Spinal cord (tissue), 10 donors: Measurements from ENCODE around the gene CNTFR. TPM values are rescaled to one million over a fixed set of nuclear protein-coding genes. Genes with fewer than 3 reads are reported as not detected.
"Not testable (repeated sequence)": the region's sequence is repeated elsewhere in the genome, so short reads cannot be mapped to it uniquely, and the experiment has no call there.

Experiments used
- DNase-seq, 6 donors: peaks; one replicate each; pipeline versions ENCODE4 v3.0.0 to v3.0.0-alpha.2; 2013 to 2015; ENCODE audit warnings: low spot score in 6 of 6, low read depth in 4 of 6
- H3K27ac ChIP-seq: one replicate; pipeline ENCODE4 v1.5.1; 2013; ENCODE audit warnings: low read depth, low read length, control low read depth
- H3K27me3 ChIP-seq: one replicate; pipeline ENCODE4 v1.6.1; 2013; ENCODE audit warnings: low read length; ENCODE audit not compliant: control insufficient read depth, insufficient read depth
- H3K36me3 ChIP-seq: one replicate; pipeline ENCODE4 v1.6.1; 2013; ENCODE audit warnings: low read length; ENCODE audit not compliant: control insufficient read depth, insufficient read depth
- H3K4me1 ChIP-seq: one replicate; pipeline ENCODE4 v1.6.1; 2013; ENCODE audit warnings: low read length; ENCODE audit not compliant: control insufficient read depth, insufficient read depth
- H3K4me3 ChIP-seq: one replicate; pipeline ENCODE4 v1.5.1; 2013; ENCODE audit warnings: low read depth, low read length, control low read depth
- H3K9me3 ChIP-seq: one replicate; pipeline ENCODE4 v1.6.1; 2013; ENCODE audit warnings: low read length; ENCODE audit not compliant: control insufficient read depth, insufficient read depth
- WGBS: methylation state at CpG from one replicate; pipeline ENCODE4 v1.1.5; 2013; ENCODE audit warnings: missing lambda C conversion rate; ENCODE audit not compliant: insufficient coverage; 5-methylcytosine and 5-hydroxymethylcytosine counted together
- long read RNA-seq, 4 donors: transcript quantifications; one replicate each; lab custom pipeline, GENCODE V29; 2026
- polyA plus RNA-seq, 2 donors: library from polyadenylated mRNA; unstranded; fragments of 120-200 nt; gene quantifications; one replicate each; pipeline ENCODE4 v1.2.1, GENCODE V29; 2013; ENCODE audit not compliant: insufficient read length in 2 of 2
- total RNA-seq, 2 donors: library from RNA; depleted of rRNA in 1 of 2; stranded (reverse); fragments of 120-200 nt in 1 of 2; fragments of >200 nt in 1 of 2; gene quantifications; one replicate each; pipeline versions ENCODE4 v1.2.3 to v1.2.4, GENCODE V29; 2013 to 2014
- donor health status: healthy.

The CNTFR gene, protein sequence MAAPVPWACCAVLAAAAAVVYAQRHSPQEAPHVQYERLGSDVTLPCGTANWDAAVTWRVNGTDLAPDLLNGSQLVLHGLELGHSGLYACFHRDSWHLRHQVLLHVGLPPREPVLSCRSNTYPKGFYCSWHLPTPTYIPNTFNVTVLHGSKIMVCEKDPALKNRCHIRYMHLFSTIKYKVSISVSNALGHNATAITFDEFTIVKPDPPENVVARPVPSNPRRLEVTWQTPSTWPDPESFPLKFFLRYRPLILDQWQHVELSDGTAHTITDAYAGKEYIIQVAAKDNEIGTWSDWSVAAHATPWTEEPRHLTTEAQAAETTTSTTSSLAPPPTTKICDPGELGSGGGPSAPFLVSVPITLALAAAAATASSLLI
- total RNA-seq (10 to 100 TPM in 1 of 2 donors, 1 to 10 TPM in 1; 9.6 to 16.1 TPM), polyA plus RNA-seq (100 to 1,000 TPM; 109 to 110 TPM)
- long read RNA-seq, donor 1, transcript CNTFR-201 (9 exons, 1,910 nt): minor isoform, 6 of 17 reads
- long read RNA-seq, donor 1, transcript CNTFR-202 (10 exons, 2,052 nt): major isoform, 10 of 17 reads
- long read RNA-seq, donor 1, partial matches to known transcripts: 0 of 17 reads
- long read RNA-seq, donor 1, other reads (novel, unspliced or antisense): 0 of 17 reads
- long read RNA-seq, donor 2, transcript CNTFR-202 (10 exons, 2,052 nt): major isoform, 6 of 7 reads
- long read RNA-seq, donor 2, partial matches to known transcripts: 0 of 7 reads
- long read RNA-seq, donor 2, other reads (novel, unspliced or antisense): 0 of 7 reads
- long read RNA-seq, donor 3, partial matches to known transcripts: 5 of 7 reads
- long read RNA-seq, donor 3, other reads (novel, unspliced or antisense): 0 of 7 reads
- long read RNA-seq, donor 4, partial matches to known transcripts: 17 of 19 reads
- long read RNA-seq, donor 4, other reads (novel, unspliced or antisense): 0 of 19 reads

DNA sequence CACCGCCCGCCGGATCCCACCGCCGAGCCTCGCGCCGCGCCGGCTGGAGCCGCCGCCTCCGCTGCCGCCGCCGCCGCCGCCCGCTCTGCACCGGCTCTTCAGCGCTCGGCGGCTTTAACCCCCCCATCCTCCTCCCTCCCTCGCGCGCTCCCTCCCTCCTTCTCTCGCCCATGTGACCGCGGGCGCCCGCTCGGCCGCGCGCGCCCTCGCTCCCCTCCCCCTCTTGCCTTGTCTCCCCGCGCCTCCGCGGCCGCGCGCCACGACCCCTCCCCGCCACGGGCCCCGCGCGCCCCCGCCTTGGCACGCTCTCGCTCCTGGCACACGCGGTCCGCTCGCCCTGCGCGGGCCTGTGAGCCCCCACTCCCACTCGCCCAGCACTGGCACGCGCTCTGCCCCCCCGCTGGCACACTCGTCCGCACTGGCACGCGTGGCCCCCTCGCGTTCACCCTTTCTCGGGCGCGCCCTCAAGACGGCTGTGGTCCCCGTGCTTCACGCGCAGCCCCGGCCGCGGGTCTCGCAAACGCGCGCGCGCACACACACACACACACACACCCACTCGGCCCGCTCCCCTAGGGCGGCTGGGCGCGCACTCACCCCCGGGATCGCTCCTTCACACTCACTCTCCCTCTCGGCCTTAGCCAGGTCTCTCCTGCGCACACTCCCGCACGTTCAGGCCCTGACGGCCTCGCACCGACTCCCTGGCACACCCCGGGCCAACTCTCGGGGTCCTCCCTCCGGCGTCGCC, at the start of gene CNTFR:
Gene CNTFR, minus strand, starts transcription at position 89 of the 745 bp plus-strand sequence. CDS start 20,743 bp downstream, outside the sequence.
- DNase-seq: peak in 3 of 6 donors; percentile 88 to 97 (median 96)
- Histone ChIP-seq H3K36me3 (no peaks in the 10 kb centered on the region), H3K27ac (peak within 1 kb of the TSS; percentile 67), H3K27me3 (peaks cover 20% of the 10 kb centered on the region), H3K4me1 (peaks cover 60% of the 10 kb centered on the region), H3K9me3 (no peaks in the 10 kb centered on the region), H3K4me3 (peak within 1 kb of the TSS; percentile 63)
- WGBS: under 1% methylated on average over 101 of the region's 104 CpGs

DNA sequence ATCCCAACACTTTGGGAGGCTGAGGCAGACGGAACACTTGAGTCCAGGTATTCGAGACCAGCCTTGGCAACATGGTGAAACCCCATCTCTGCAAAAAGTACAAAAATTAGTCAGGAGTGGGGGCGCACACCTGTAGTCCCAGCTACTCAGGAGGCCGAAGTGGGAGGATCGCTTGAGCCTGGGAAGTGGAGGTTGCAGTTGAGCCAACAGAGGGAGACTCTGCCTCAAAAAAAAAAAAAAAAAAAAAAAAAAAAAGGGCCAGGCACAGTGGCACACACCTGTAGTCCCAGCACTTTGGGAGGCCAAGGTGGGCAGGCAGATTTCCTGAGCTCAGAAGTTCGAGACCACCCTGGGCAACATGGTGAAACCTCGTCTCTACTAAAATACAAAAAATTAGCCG, 49.8 kb upstream of the CNTFR start:
- Histone ChIP-seq H3K36me3 (peaks cover 15% of the 10 kb centered on the region), H3K4me1 (peaks cover 34% of the 10 kb centered on the region)
- H3K27ac ChIP-seq, H3K9me3 ChIP-seq, H3K27me3 ChIP-seq, DNase-seq, H3K4me3 ChIP-seq: not testable (repeated sequence)
- 100% methylated on average over 3 of the region's 8 CpGs for WGBS

DNA sequence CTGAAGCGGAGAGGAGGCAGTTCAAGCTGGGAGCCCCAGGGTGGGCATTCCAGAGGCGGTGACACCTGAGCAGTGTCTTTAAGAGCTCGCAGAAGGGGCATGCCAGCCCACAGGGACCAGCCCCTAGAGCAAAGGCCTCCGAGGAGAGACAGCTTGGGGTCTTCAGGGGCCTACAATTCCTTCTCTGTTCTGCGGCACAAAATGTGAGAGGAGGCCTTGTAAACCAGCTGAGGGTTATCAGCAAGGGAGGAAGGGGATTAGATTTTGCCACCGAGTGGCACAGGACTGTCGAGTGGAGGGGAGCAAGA, 48.6 kb upstream of the CNTFR start:
- H3K4me3 ChIP-seq: peak overlapping the region; percentile 67
- no peaks in the 10 kb centered on the region for H3K9me3 ChIP-seq
- DNase-seq: no peak
- peaks cover 15% of the 10 kb centered on the region for H3K36me3 ChIP-seq
- H3K4me1 ChIP-seq: peaks cover 34% of the 10 kb centered on the region
- H3K27ac ChIP-seq: peak overlapping the region; percentile 87
- WGBS: 2% methylated on average over 7 of the region's 7 CpGs
- no peaks in the 10 kb centered on the region for H3K27me3 ChIP-seq

DNA sequence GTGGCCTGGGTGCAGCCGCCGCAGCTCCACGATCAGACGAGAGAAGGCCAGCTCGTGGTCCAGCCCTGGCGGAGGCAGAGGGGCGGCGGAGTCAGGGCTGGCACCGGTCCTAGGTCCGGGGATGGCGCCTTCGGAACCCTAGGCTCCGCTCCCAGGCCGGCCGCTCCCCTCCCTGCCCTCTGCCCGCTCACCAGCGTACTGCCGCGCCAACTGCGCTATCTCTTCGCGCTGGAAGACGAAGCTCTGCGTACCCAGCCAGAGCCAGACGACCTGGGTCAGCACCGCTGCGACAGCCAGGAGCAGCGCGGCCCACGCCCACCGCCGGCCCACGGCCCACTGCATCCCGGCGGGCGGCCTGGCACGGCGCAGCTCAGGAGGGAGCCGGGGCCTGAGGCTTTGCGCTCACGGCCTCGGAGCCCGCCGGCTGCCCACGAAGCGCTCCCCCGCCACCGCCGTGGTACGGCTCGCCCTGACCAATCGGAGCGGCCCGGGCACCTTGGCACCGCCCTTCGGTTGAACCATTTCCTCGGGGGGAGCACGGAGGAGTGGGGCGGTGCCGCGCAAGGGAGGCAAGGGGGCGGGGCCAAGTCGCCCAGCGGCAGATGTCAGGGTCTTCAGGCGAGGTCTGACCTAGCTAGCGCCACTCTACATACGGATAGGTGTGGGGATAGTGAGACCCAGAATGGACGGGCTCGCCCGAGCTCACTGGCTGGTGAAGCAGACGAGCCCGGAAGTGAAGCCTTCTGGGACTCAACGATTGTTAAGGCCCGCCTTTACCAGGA, 48.0 kb upstream of the CNTFR start, which contains the start of gene SIGMAR1:
Gene SIGMAR1, minus strand, starts transcription at position 432 of the 782 bp plus-strand sequence. Its CDS starts 90 bp downstream, at position 342.
- under 1% methylated on average over 74 of the region's 74 CpGs for WGBS
- H3K27ac ChIP-seq: peak within 1 kb of the TSS; percentile 87

DNA sequence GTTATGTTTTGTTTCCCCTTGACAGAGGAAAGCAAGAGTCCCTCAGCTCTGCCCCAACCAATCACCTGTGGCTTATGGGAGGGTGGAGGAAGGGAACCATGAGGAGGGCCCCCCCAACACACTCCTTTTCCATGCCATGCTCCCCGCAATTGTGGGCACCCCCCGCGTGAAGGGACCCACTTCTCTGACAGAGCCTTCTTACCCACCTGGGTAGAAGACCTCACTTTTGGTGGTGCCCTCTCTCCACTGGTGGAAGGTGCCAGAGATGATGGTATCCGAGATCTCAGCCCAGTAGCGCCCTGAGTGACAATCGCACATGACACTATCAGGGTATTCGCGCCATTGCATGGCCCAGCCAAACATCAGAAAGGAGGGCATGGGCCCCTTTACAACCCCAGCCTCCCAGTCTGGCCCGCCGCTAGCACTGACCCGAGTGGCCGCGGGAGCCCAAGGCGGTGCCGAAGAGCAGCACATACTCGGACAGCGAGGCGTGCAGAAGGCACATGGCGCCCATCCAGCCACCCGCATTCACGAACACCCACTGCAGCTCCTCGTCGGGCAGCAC, 47.3 kb upstream of the CNTFR start:
- H3K27me3 ChIP-seq: no peaks in the 10 kb centered on the region
- H3K9me3 ChIP-seq: no peaks in the 10 kb centered on the region
- peak overlapping the region; percentile 87 for H3K27ac ChIP-seq
- peaks cover 15% of the 10 kb centered on the region for H3K36me3 ChIP-seq
- 3% methylated on average over 22 of the region's 23 CpGs for WGBS
- DNase-seq: no peak
- H3K4me1 ChIP-seq: peaks cover 34% of the 10 kb centered on the region
- peak overlapping the region; percentile 67 for H3K4me3 ChIP-seq

More for the DNA sequence above, 48.0 kb upstream of the CNTFR start, which contains the start of gene SIGMAR1:
- H3K27me3 ChIP-seq: no peaks in the 10 kb centered on the region
- H3K4me1 ChIP-seq: peaks cover 34% of the 10 kb centered on the region
- peaks cover 15% of the 10 kb centered on the region for H3K36me3 ChIP-seq
- peak in 5 of 6 donors; percentile 89 to 98 (median 94) for DNase-seq
- no peaks in the 10 kb centered on the region for H3K9me3 ChIP-seq
- peak within 1 kb of the TSS; percentile 67 for H3K4me3 ChIP-seq

DNA sequence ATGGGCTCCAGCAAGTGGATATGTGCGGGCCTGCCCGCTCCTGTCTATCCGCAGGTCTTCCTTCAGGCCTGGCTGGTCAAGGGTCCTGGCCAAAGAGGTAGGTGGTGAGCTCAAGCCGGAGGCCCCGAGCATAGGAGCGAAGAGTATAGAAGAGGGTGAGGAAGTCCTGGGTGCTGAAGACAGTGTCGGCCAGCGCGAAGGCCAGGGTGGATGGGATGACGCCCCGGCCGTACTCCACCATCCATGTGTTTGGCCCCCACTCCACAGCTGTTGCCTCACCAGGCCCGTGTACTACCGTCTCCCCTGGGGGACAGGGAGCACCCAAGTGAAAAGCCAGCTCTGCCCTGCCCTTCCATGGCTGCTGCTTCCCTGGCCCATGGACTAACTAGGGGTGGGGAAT, 46.0 kb upstream of the CNTFR start:
- no peak for DNase-seq
- Histone ChIP-seq H3K27ac (no peak overlapping the region), H3K27me3 (peaks cover 7% of the 10 kb centered on the region), H3K4me3 (no peak overlapping the region), H3K4me1 (peaks cover 40% of the 10 kb centered on the region), H3K36me3 (peaks cover 15% of the 10 kb centered on the region), H3K9me3 (no peaks in the 10 kb centered on the region)
- 97% methylated on average over 14 of the region's 14 CpGs for WGBS

DNA sequence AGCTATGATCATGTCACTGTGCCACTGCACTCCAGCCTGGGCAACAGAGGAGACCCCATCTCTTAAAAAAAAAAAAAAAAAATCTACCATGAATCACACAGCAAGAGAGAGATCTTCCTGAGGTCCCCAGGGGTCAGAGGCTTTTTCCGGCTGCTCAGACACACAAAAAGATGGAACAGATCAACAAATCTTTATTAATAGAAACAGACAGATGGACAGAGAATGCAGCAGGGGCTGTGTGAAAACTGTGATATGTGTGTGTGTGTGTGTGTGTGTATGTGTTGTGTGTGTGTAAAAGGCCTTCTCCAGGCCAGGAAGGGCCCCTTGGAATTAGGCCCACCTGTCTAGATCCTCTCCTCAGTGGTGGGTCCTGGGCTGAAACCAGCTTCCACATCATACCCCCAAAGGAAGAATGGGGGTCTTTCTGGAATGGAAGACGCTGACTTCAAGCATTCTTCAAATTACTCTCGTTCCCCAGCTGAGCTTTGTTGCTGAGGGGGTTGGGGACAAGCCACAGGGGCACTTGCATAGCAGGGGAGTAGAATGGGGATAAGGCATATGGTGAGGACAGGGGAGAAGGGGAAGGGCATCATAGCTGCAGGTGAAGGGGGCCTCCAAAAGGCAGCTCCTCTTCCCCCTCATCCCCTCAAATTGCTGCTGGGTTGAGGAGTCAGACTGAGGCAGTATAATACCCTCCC, 45.2 kb upstream of the CNTFR start:
- Histone ChIP-seq H3K27me3 (peaks cover 16% of the 10 kb centered on the region), H3K9me3 (no peaks in the 10 kb centered on the region), H3K36me3 (peaks cover 15% of the 10 kb centered on the region), H3K4me3 (no peak overlapping the region), H3K27ac (no peak overlapping the region), H3K4me1 (peaks cover 42% of the 10 kb centered on the region)
- DNase-seq: no peak
- WGBS: no CpG with 5 or more reads among the region's 3 CpGs

DNA sequence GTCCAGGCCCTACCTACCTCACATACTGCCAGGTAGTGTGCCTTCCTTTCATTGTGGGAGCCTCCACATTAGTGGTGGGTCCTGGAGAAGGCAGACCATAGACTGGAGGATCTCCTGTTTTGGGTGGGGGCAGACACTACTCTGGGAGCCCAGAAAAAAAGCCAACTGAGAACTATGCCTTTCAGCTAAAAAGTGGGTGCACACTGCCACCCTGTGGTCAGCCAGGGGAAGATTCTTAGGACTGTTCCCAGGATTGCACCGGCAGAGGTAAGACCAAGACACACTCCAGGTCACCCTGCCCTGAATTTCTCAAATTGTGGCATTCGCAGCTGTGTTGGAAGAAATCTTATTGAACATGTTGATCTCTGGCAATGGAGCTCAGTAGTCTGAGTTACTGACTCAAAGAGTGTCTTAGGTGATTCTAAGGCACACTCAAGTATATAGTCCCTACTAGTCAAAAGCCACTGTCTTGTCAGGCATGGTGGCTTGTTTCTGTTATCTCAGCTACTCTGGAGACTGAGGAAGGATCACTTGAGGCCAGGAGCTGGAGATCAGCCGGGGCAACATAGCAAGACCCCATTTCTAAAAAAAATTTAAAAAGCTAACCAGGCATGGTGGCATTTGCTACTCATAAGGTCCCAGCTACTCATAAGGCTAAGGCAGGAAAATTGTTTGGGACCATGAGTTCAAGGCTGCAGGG, 44.5 kb upstream of the CNTFR start:
- Histone ChIP-seq H3K36me3 (peaks cover 15% of the 10 kb centered on the region), H3K27ac (no peak overlapping the region), H3K9me3 (no peaks in the 10 kb centered on the region), H3K4me1 (peaks cover 46% of the 10 kb centered on the region), H3K4me3 (no peak overlapping the region), H3K27me3 (peaks cover 23% of the 10 kb centered on the region)
- 0% methylated on average over 2 of the region's 3 CpGs for WGBS
- DNase-seq: peak in 2 of 6 donors; percentile 83 to 88
